Esophagus muscularis mucosa (tissue), 4 donors: ENCODE measurements around the gene PBX3. TPM values are rescaled to one million over a fixed set of nuclear protein-coding genes. Genes with fewer than 3 reads are reported as not detected.

Experiments used
- DNase-seq: peaks from one replicate; pipeline ENCODE4 v3.0.0-alpha.2; 2017; ENCODE audit errors: extremely low spot score
- H3K27ac ChIP-seq, 4 donors: fragments of 200-600 bp; sonication (generic); replicated peaks in 1 of 4; 1 replicate in 3 of 4; 2 replicates in 1 of 4; pipeline ENCODE4 v1.5.1; 2016 to 2019; ENCODE audit warnings: mild to moderate bottlenecking in 1 of 4
- H3K27me3 ChIP-seq, 4 donors: fragments of 200-600 bp; sonication (generic); one replicate each; pipeline versions ENCODE4 v1.5.1 to v1.6.0; 2016 to 2019
- H3K36me3 ChIP-seq, 4 donors: fragments of 200-600 bp; sonication (generic); one replicate each; pipeline ENCODE4 v1.5.1; 2016 to 2019
- H3K4me1 ChIP-seq, 4 donors: fragments of 200-600 bp; sonication (generic); one replicate each; pipeline ENCODE4 v1.5.1; 2016 to 2019
- H3K4me3 ChIP-seq, 4 donors: fragments of 200-600 bp; sonication (generic); 1 replicate in 2 of 4; 2 replicates in 2 of 4; pipeline ENCODE4 v1.5.1; 2016 to 2019; ENCODE audit warnings: mild to moderate bottlenecking in 4 of 4, moderate library complexity in 1 of 4
- H3K9me3 ChIP-seq, 4 donors: fragments of 200-600 bp; sonication (generic); 1 replicate in 3 of 4; 2 replicates in 1 of 4; pipeline ENCODE4 v1.5.1; 2016 to 2019
- CTCF ChIP-seq, 3 experiments: fragments of 200-600 bp in 2 of 3; fragments of 450-650 bp in 1 of 3; sonication (generic) in 2 of 3; IDR thresholded peaks; one replicate each; pipeline ENCODE4 v1.5.1; 2017 to 2019; ENCODE audit warnings: antibody characterized with exemption in 3 of 3, mild to moderate bottlenecking in 2 of 3, moderate library complexity in 1 of 3
- EP300 ChIP-seq: sonication (generic); formaldehyde crosslinking; IDR thresholded peaks from one replicate; pipeline ENCODE4 v1.6.1; 2017; ENCODE audit warnings: antibody characterized with exemption
- POLR2A ChIP-seq: fragments of 450-650 bp; IDR thresholded peaks from one replicate; pipeline ENCODE4 v1.6.1; 2017; ENCODE audit warnings: antibody characterized with exemption, moderate library complexity, mild to moderate bottlenecking, low read depth
- POLR2AphosphoS5 ChIP-seq, 2 donors: sonication (generic); formaldehyde crosslinking; IDR thresholded peaks; one replicate each; pipeline ENCODE4 v1.6.1; 2017; ENCODE audit warnings: antibody characterized with exemption in 2 of 2
- WGBS: methylation state at CpG from one replicate; pipeline ENCODE4 v1.1.5; 2018; 5-methylcytosine and 5-hydroxymethylcytosine counted together
- intact Hi-C: fragments of 100-400 bp; cut with DNase I; formaldehyde crosslinking; loops from one replicate; pipeline ENCODE4 v1.15.1; 2023
- total RNA-seq, 4 donors: library from RNA; depleted of rRNA; stranded (reverse); fragments of >200 nt; gene quantifications; one replicate each; pipeline versions ENCODE4 v1.1.0 to v1.2.1, GENCODE V29; 2016

The PBX3 gene
- total RNA-seq, 4 donors from 2014 or later, result 50.1 to 82.4 (median 54.3) TPM

GRCh38 chr9:125915606-125916005 lies 168.4 kb downstream of the PBX3 start:
- no peaks in the 10 kb centered on the region for H3K9me3 ChIP-seq
- peaks cover 0 to 10% (median 7%) of the 10 kb centered on the region in 4 donors for H3K4me1 ChIP-seq
- no peak overlapping the region for H3K27ac ChIP-seq
- WGBS, result 99% methylated on average over 8 of the region's 8 CpGs
- DNase-seq, result no peak
- TF ChIP-seq POLR2AphosphoS5 (IDR thresholded peaks at IDR 0.05), result no peak
- TF ChIP-seq POLR2A, result no peak
- no peak for TF ChIP-seq CTCF (IDR thresholded peaks at IDR 0.05)
- TF ChIP-seq EP300, result no peak
- peaks cover 0 to 9% (median 2%) of the 10 kb centered on the region in 4 donors for H3K36me3 ChIP-seq
- intact Hi-C loops, result no loop called here
- no peaks in the 10 kb centered on the region for H3K27me3 ChIP-seq
- H3K4me3 ChIP-seq, result no peak overlapping the region

DNA sequence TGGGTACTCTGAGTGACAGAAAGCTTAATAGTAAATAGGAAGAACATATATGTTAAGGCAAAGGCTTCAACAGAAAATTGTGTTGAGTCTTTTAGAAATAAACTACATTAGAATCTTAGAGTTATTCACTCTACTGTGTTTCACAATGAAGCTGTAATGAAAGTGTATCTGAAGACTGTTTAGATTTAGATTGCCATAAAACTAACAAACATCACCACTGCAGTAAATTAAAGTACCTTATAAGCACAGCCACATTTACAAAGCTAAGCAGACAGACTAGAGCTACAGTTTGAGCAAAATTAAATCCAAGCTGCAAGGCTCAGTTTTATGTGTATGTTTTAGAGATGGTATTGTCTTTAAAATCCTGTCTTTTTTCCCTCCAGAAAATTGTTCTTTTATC lies 172.4 kb downstream of the PBX3 start:
- H3K27me3 ChIP-seq, result no peaks in the 10 kb centered on the region
- TF ChIP-seq POLR2A (no peak), CTCF (IDR thresholded peaks at IDR 0.05) (no peak), POLR2AphosphoS5 (IDR thresholded peaks at IDR 0.05) (no peak), EP300 (no peak)
- intact Hi-C loops, result no loop called here
- no peak overlapping the region for H3K4me3 ChIP-seq
- no peaks in the 10 kb centered on the region for H3K9me3 ChIP-seq
- H3K4me1 ChIP-seq, result peaks cover 0 to 9% (median 5%) of the 10 kb centered on the region in 4 donors
- H3K36me3 ChIP-seq, result peaks cover 0 to 15% (median 5%) of the 10 kb centered on the region in 4 donors
- H3K27ac ChIP-seq, result no peak overlapping the region
- DNase-seq, result no peak

DNA sequence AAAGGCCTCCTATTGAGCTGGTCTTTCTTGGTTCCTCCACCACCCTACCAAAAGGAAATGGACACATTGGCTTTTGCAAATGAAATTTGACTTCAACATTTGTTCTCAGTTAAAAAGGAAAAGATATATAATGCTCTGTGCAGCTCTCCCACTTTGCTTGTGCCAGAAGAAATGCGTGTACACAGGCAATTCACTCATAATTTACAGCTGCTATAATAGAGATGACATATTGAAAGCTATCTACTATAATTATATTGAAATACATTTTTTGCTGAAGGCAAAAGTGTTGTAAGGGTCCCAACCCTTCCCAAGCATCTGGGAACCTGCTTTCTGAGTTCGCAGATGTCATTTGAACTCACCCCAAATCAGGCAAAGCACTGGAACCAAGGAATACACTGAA lies 173.2 kb downstream of the PBX3 start:
- H3K27me3 ChIP-seq, result no peaks in the 10 kb centered on the region
- H3K36me3 ChIP-seq, result peaks cover 0 to 15% (median 5%) of the 10 kb centered on the region in 4 donors
- DNase-seq, result no peak
- intact Hi-C loops, result no loop called here
- WGBS, result 90% methylated on average over 2 of the region's 2 CpGs
- H3K4me3 ChIP-seq, result no peak overlapping the region
- H3K4me1 ChIP-seq, result peaks cover 0 to 6% (median 2%) of the 10 kb centered on the region in 4 donors
- H3K9me3 ChIP-seq, result no peaks in the 10 kb centered on the region
- H3K27ac ChIP-seq, result no peak overlapping the region
- TF ChIP-seq POLR2A (no peak), EP300 (no peak), CTCF (IDR thresholded peaks at IDR 0.05) (no peak), POLR2AphosphoS5 (IDR thresholded peaks at IDR 0.05) (no peak)

- WGBS, result 68% methylated on average over 1 of the region's 1 CpG
- H3K36me3 ChIP-seq, result peaks cover 0 to 6% (median 2%) of the 10 kb centered on the region in 4 donors
- H3K4me3 ChIP-seq, result no peak overlapping the region
- TF ChIP-seq EP300 (no peak), CTCF (IDR thresholded peaks at IDR 0.05) (no peak), POLR2A (no peak), POLR2AphosphoS5 (IDR thresholded peaks at IDR 0.05) (no peak)
- no peaks in the 10 kb centered on the region for H3K9me3 ChIP-seq
- peaks cover 0 to 6% (median 2%) of the 10 kb centered on the region in 4 donors for H3K4me1 ChIP-seq
- intact Hi-C loops, result no loop called here
- no peaks in the 10 kb centered on the region for H3K27me3 ChIP-seq
- no peak for DNase-seq
- H3K27ac ChIP-seq, result no peak overlapping the region
Observed at GRCh38 chr9:125922854-125923253, 175.7 kb downstream of the PBX3 start.

DNA sequence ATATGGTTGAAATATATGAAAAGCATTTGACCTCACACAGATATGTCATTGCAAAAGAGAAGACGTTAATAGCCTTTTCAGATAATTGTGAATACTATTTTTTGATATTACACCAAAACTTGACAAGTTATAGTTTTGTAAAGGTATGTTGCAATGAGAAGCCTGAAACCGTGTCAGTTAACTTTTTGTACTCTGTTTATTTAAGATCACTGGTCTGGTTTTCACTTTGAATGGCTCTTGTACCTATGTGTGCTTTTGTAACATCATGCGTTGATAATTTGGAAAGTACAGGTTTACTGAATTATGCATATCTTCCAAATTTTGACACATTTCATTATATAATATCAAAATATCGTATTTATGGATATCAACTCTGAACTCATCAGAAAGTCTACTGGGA lies 177.2 kb downstream of the PBX3 start:
- Histone ChIP-seq H3K36me3 (peaks cover 0 to 6% (median 2%) of the 10 kb centered on the region in 4 donors), H3K9me3 (no peaks in the 10 kb centered on the region), H3K4me1 (peaks cover 0 to 5% (median 2%) of the 10 kb centered on the region in 4 donors), H3K27ac (no peak overlapping the region), H3K4me3 (no peak overlapping the region), H3K27me3 (no peaks in the 10 kb centered on the region)
- DNase-seq, result no peak
- intact Hi-C loops, result no loop called here
- WGBS, result 97% methylated on average over 4 of the region's 4 CpGs
- no peak for TF ChIP-seq EP300
- TF ChIP-seq POLR2AphosphoS5 (IDR thresholded peaks at IDR 0.05), result no peak
- TF ChIP-seq CTCF (IDR thresholded peaks at IDR 0.05), result no peak
- no peak for TF ChIP-seq POLR2A
